Right hindlimb (tissue), 1 donor: ENCODE measurements around the gene EPHA6.

Experiments
- DNase-seq: peaks from one replicate; pipeline ENCODE4 v3.0.0-alpha.2; 2018

EPHA6 gene

GRCh38 chr3:97037294-97037943 is 223.0 kb downstream of the EPHA6 start:
- DNase-seq: no peak

GRCh38 chr3:97043411-97043810 is 229.0 kb downstream of the EPHA6 start:
- no peak for DNase-seq

DNA sequence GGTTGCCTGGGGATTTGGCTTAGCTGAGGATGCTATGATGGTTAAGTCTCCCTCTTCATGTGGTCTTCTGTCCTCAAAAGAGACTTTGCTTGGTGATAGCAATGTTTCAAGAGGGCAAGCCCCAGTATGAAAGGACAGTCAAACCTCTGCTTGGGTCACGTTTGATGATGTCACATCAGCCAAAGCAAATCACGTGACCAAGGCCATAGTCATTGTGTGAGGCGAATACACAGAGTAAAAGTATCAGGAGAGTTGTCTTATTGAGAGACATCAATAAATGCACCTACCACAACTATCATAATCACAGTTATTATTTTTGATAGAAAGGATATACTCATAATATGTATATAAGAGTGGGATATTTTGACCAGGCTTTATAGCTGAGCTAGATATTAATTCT is 243.0 kb downstream of the EPHA6 start:
- no peak for DNase-seq

DNA sequence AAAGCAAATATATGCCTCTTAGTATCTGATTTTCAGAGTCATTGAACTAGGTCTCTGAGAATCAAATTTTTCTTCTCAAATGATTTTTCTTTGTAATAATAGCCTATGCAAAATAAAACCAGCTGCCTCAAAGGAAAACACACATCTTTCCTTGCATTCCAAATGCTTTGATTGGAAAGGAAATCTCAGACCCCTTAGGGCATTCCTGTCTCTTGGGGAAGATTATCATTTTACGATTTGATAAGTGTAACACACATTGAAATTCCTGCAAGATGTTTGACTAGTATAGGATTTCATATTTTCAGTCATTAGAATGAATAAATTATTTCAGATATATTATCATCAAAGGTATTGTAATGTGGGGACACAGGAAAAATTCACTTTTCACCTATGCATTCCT is 244.8 kb downstream of the EPHA6 start:
- DNase-seq: no peak

DNA sequence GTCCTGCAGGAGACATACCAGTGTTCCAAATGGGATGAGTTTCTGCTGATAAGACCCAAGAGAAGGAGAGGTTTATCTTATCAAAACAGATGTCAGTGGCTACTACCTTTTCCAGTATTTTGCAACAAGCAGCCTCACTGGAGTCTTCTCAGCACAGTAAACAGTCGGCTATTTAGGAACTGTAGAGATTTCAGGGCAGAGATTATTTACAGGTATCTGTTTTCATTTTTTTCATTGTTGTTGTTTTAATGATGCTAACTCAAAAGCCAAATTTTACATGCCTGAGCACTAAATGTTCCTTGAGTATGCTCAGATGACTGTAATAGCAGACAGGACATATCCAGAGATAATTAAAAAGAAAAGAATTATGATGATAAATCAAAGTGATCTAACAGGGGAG is 252.1 kb downstream of the EPHA6 start:
- DNase-seq: no peak

DNA sequence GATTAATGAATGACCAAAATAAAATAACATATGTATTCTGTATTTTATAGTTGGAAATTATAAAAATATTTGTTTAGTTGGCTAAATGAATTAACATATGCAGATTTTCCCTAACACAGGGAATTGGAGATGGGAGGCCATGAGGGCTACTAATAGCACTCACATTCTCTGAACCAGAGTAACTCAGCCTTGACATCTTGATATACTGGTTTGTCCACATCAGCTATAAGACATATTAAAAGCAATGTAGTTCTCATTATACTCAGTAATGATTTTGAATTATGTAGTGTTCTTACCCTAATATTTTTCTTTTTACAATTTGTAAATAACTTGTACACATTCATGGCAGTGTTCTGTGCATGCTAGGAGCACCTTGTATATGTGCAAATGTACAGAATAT is 255.9 kb downstream of the EPHA6 start:
- DNase-seq: no peak

GRCh38 chr3:97074546-97074945 is 260.2 kb downstream of the EPHA6 start:
- DNase-seq: no peak

GRCh38 chr3:97076673-97077072 is 262.3 kb downstream of the EPHA6 start:
- no peak for DNase-seq

- no peak for DNase-seq
These were observed 275.2 kb downstream of the EPHA6 start for GRCh38 chr3:97089621-97090020.

DNA sequence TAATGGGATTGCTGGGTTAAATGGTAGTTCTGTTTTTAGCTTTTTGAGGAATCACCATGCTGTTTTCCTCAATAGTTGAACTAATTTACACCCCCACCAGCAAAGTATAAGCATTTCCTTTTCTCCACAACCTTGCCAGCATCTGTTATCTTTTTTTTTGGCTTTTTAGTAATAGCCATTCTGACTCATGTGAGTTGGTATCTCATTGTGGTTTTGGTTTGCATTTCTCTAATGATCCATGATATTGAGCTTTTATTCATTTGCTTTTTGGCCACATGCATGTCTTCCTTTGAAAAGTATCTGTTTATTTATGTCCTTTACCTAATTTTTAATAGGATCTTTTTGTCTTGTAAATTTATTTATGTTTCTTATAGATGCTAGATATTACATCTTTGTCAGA is 288.2 kb downstream of the EPHA6 start:
- no peak for DNase-seq

- no peak for DNase-seq
These were observed 291.7 kb downstream of the EPHA6 start for GRCh38 chr3:97105989-97106651.

GRCh38 chr3:97106652-97106989 is 292.2 kb downstream of the EPHA6 start:
- DNase-seq: no peak

- DNase-seq: no peak
These were observed 293.7 kb downstream of the EPHA6 start for GRCh38 chr3:97108136-97108535.

- DNase-seq: no peak
These were observed 296.9 kb downstream of the EPHA6 start for GRCh38 chr3:97111244-97111643.

DNA sequence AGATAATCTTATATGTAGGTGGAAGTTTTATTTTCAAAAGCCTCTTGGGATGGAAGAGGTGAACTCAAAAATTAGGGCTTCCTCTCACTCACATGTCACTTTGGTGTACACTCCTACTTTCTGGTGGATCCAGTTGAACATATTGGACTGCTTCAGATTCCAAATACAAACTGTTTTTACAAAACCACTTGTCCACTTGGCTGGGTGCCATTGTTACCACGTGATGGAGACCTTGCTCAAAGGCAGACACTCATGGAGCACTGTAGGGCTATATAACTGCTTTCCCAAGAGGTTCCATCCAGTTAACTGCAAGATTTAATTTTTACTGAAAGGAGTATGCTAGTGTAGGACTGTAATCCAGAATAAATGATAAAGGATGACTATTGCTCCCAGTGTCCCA is 307.0 kb downstream of the EPHA6 start:
- DNase-seq: no peak

DNA sequence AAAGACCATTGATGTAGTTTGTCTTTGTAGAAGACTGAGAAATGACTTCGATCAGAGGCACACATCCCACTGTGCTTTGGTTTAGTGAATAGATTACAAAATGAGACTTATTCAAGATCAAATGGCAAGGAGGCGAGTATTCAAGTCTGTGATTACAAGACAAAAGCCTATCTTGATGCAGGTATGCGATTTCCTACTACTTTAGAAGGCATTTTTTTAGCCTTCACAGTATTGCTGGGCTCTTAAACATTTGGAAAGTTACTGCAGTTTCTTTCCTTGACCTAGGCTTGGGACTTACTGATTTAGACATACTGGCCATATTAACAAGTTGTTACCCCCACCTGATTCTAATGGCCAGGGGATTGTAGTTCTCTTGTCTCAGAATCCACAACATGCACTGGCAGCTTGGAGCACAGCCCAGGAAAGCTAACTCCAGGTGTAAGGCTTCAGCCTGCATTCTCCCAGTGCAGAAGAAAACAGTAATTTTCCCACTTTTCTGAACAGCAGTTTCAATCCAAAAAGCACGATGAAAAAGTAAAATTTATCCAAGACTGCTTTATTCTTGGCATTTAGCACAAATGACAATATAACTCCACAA is 311.6 kb downstream of the EPHA6 start:
- DNase-seq: no peak

DNA sequence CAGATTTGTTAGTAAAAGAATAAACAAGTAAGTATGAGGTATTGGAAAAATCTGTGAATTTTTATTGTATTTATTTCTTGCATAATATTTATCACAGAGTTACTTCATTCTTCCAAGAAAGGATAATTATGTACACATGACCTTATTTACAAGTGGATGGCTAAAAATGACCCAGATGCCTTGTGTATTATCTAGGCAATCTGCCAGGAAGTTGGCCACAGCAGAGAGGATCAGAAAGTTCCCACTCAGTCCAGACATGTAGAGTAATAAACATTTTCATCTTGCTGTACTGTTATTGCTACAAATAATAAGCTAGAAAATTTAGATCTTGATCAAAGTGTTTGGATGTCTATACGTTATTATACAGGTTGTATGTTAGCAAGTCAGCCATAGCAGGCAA is 317.1 kb downstream of the EPHA6 start:
- DNase-seq: no peak

- no peak for DNase-seq
These were observed 324.6 kb downstream of the EPHA6 start for GRCh38 chr3:97138914-97139541.

DNA sequence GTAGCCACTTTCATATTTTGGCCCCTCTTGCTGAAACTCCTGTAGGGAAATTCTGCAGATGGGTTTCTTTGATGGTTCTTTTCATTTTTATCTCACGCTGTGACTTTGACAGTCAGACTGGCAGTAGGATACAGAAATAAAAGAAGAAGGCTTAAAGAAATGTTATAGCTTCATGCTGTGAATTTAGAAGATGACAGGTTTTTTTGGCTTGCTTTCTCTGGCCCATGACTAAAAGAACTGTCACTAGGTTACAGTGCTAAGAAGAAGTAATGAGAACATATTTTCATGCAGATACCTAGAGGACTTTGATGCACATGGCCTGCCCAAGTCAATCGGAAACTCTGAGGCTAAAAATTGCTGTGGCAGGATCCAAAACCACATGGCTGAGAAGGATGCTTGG is 334.5 kb downstream of the EPHA6 start:
- DNase-seq: no peak

DNA sequence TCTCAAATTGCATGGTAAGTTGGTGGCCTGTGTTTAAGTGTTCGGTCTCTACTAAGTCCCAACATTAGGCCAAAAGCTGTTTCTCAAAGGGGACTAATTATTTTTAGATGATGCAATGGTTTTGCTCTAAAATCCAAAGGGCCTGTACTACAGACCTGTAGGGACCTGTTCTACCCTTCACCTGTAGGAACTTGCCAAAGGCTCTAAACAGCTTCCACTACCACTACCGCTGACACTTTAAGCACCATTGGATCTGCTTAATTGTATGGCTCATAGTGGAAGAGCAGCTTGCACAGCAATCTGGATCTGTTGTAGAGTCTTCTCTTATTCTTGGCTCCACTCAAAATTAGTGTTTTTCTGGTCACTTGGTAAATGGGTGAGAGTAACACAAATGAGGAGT is 346.8 kb downstream of the EPHA6 start:
- DNase-seq: no peak

DNA sequence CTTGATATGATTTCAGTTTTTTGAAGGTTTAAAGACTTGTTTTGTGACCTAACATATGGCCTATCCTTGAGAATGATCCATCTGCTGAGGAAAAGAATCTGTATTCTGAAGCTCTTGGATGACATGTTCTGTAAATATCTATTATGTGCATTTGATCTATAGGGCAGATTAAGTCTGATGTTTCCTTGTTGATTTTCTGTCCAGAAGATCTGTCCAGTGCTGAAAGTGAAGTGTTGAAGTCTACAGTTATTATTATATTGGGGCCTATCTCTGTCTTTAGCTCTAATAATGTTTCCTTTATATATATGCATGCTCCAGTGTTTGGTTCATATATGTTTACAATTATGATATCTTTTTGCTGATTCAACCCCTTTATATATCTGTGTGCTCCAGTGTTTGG is 362.8 kb downstream of the EPHA6 start:
- no peak for DNase-seq

DNA sequence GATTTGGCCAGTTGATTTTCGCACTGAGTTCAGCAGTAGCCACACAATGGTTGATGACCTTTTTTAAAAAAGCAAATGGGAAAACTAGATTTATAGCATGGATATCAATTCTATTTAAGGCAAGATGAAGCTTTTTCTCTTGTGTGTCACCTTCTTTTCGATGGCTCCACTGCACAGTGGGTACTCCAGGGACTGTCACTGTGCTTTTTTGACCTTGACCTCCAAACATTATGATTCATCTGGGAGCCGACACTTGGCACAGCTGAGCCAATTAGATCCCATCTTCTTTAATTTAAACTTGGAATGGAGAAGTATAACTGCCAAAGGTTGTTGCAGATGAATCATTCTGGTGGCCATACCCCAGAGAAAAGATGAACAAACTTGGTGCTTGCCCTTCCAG is 367.3 kb downstream of the EPHA6 start:
- DNase-seq: no peak

DNA sequence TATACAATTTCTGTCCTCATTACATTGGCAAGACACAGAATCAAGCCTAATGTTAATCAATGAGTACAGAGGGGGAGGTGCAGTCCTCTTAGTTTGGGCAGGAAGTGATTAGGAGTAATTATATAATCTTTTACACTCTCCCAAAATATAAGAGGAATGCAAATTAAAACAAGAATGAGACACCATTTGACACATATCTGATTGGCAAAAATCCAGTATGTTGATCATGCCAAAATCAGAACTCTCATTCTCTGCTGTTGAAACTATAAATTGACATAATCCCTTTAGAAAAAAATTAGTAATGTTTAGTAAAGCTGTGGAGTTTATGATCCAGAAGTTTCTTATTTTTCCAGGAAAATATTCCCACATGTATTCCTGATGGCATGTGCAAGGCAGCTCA is 373.4 kb downstream of the EPHA6 start:
- no peak for DNase-seq

- DNase-seq: no peak
These were observed 375.4 kb downstream of the EPHA6 start for GRCh38 chr3:97189835-97190234.
